ENCODE measurements around the gene C18orf54. TPM values are rescaled to one million over a fixed set of nuclear protein-coding genes. Genes with fewer than 3 reads are reported as not detected.

C18orf54 gene
- total RNA-seq, 1 donor: 10.5 TPM

Small RNA genes within 50 kb of the gene (small RNA-seq; reads per million reads assigned to genes)
- gene SNRPGP2: not detected

Other genes with a start within 250 kb of the C18orf54 start
- 11.2 and 34.2 TPM in 2 replicates for gene MBD2, start 133.2 kb upstream of the C18orf54 start, total RNA-seq (ENCODE audit: low replicate concordance)
- gene POLI, start 88.4 kb upstream of the C18orf54 start, total RNA-seq (ENCODE audit: low replicate concordance): 38.7 and 62.7 TPM in 2 replicates
- gene STARD6, start within 50 bp of the C18orf54 start, total RNA-seq (ENCODE audit: low replicate concordance): not detected in 2 replicates
- gene DYNAP, start 233.3 kb downstream of the C18orf54 start, total RNA-seq (ENCODE audit: low replicate concordance): not detected in 2 replicates